Neural crest cell (in vitro differentiated cells): Measurements from ENCODE around the gene B3GNT5. TPM values are rescaled to one million over a fixed set of nuclear protein-coding genes. Genes with fewer than 3 reads are reported as not detected.

ENCODE experiments used
- DNase-seq: peaks from one replicate; pipeline ENCODE4 v3.0.0; 2021; ENCODE audit warnings: low read depth, mixed read lengths, low spot score
- H3K27ac Mint-ChIP-seq: one replicate; pipeline ENCODE4 v1.8.0; 2021; ENCODE audit warnings: mild to moderate bottlenecking, mixed read lengths; ENCODE audit not compliant: unreplicated experiment
- H3K27me3 Mint-ChIP-seq: 2 replicates; pipeline ENCODE4 v1.8.0; 2021; ENCODE audit warnings: low read depth, mild to moderate bottlenecking, mixed read lengths
- H3K36me3 Mint-ChIP-seq: 2 replicates; pipeline ENCODE4 v1.8.0; 2021; ENCODE audit warnings: low read depth, mild to moderate bottlenecking, mixed read lengths
- H3K4me1 Mint-ChIP-seq: 2 replicates; pipeline ENCODE4 v1.8.0; 2021; ENCODE audit warnings: mixed read lengths
- H3K4me3 Mint-ChIP-seq: one replicate; pipeline ENCODE4 v1.8.0; 2021; ENCODE audit warnings: mild to moderate bottlenecking, mixed read lengths
- H3K9me3 Mint-ChIP-seq: 2 replicates; pipeline ENCODE4 v1.8.0; 2021; ENCODE audit warnings: mixed read lengths
- total RNA-seq: library from RNA; stranded (reverse); gene quantifications from 2 replicates; pipeline ENCODE4 v1.2.1, GENCODE V29; 2021
- TF ChIP-seq, protein P1 (sequence below): fragments of 200-600 bp; sonication (generic); conservative IDR thresholded peaks from 2 replicates; pipeline ENCODE4 v1.5.0; 2021; ENCODE audit warnings: antibody characterized with exemption, mild to moderate bottlenecking

B3GNT5 gene
- total RNA-seq, 1 donor from 2014 or later: 39.4 TPM

GRCh38 chr3:183291497-183292031, 38.5 kb downstream of the B3GNT5 start:
- Mint-ChIP-seq H3K36me3 (peaks cover 6% of the 10 kb centered on the region), H3K27ac (no peak overlapping the region)
- TF ChIP-seq, protein P1, sequence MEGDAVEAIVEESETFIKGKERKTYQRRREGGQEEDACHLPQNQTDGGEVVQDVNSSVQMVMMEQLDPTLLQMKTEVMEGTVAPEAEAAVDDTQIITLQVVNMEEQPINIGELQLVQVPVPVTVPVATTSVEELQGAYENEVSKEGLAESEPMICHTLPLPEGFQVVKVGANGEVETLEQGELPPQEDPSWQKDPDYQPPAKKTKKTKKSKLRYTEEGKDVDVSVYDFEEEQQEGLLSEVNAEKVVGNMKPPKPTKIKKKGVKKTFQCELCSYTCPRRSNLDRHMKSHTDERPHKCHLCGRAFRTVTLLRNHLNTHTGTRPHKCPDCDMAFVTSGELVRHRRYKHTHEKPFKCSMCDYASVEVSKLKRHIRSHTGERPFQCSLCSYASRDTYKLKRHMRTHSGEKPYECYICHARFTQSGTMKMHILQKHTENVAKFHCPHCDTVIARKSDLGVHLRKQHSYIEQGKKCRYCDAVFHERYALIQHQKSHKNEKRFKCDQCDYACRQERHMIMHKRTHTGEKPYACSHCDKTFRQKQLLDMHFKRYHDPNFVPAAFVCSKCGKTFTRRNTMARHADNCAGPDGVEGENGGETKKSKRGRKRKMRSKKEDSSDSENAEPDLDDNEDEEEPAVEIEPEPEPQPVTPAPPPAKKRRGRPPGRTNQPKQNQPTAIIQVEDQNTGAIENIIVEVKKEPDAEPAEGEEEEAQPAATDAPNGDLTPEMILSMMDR: no peak

GRCh38 chr3:183293966-183294365, 40.9 kb downstream of the B3GNT5 start:
- TF ChIP-seq, protein P1: no peak
- no peak overlapping the region for H3K4me3 Mint-ChIP-seq
- peaks cover 6% of the 10 kb centered on the region for H3K9me3 Mint-ChIP-seq
- no peaks in the 10 kb centered on the region for H3K27me3 Mint-ChIP-seq
- DNase-seq: no peak
- H3K27ac Mint-ChIP-seq: no peak overlapping the region
- H3K36me3 Mint-ChIP-seq: peaks cover 10% of the 10 kb centered on the region
- peaks cover 11% of the 10 kb centered on the region for H3K4me1 Mint-ChIP-seq

More at GRCh38 chr3:183291497-183292031, 38.5 kb downstream of the B3GNT5 start:
- Mint-ChIP-seq H3K4me1 (no peaks in the 10 kb centered on the region), H3K9me3 (peaks cover 6% of the 10 kb centered on the region), H3K27me3 (no peaks in the 10 kb centered on the region), H3K4me3 (no peak overlapping the region)
- no peak for DNase-seq

DNA sequence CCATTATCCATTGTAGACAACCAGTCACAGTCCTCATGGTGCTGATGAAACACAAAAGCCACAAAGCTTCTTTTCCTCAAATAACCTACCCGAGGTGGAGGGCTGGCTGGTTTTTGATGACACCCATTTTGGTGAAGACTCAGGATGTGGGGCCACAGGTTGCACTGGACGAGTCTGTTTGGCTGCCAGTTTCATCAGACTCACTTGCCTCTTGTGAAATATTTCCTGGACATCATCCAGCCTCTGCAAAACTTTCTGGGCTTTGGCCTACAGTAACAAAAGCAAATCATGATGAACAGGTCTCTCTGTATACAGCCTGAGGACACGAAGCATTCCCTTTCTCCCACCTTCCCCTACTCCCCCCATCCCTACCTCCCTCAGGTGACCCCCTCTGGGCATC, 42.2 kb downstream of the B3GNT5 start:
- Mint-ChIP-seq H3K27ac (no peak overlapping the region), H3K27me3 (no peaks in the 10 kb centered on the region), H3K36me3 (peaks cover 10% of the 10 kb centered on the region), H3K4me1 (peaks cover 14% of the 10 kb centered on the region), H3K4me3 (no peak overlapping the region), H3K9me3 (peaks cover 6% of the 10 kb centered on the region)
- no peak for DNase-seq
- TF ChIP-seq, protein P1: no peak

DNA sequence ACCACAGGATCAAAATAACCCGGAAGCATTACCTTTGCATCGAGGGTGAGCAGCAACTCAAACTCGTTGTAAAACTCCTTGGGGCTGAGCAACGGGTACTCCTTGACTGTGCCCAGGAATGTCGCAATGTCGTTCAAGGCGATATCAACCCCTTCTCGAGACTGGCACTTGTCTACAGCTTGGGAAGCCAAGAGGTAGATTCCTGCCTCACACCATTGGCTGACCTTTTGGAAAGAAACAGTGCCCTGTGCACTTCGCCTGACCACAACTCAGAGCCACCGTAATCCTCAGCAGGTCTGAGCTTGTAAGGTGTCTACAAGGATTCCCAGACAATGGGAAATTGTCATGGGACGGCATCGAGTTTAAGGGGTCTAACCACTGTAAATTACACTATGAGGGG, 43.9 kb downstream of the B3GNT5 start:
- no peak for DNase-seq
- Mint-ChIP-seq H3K27me3 (no peaks in the 10 kb centered on the region), H3K9me3 (peaks cover 6% of the 10 kb centered on the region), H3K27ac (no peak overlapping the region), H3K4me1 (peaks cover 14% of the 10 kb centered on the region), H3K36me3 (peaks cover 10% of the 10 kb centered on the region), H3K4me3 (no peak overlapping the region)
- TF ChIP-seq, protein P1: no peak

- H3K4me1 Mint-ChIP-seq: peaks cover 14% of the 10 kb centered on the region
- peaks cover 6% of the 10 kb centered on the region for H3K9me3 Mint-ChIP-seq
- TF ChIP-seq, protein P1: no peak
- no peak for DNase-seq
- peak overlapping the region; percentile 84 for H3K27ac Mint-ChIP-seq
- no peak overlapping the region for H3K4me3 Mint-ChIP-seq
- H3K36me3 Mint-ChIP-seq: peaks cover 10% of the 10 kb centered on the region
- no peaks in the 10 kb centered on the region for H3K27me3 Mint-ChIP-seq
These were observed 45.7 kb downstream of the B3GNT5 start for GRCh38 chr3:183298701-183299153.
